Hematopoietic multipotent progenitor cell treated with erythropoietin and hydrocortisone succinate and interleukin-3 and kit ligand, for 6 days (in vitro differentiated cells): ENCODE data around the gene PTPRB.
A peak's percentile ranks its signal among the peaks of the same experiment; 100 is the strongest.

Experiments used
- DNase-seq: peaks from one replicate; pipeline ENCODE4 v3.0.0-alpha.2; 2015

PTPRB gene

GRCh38 chr12:70641691-70642090 lies 4.5 kb upstream of the PTPRB start:
- no peak for DNase-seq

- no peak for DNase-seq
Measured at GRCh38 chr12:70640901-70641300, 3.7 kb upstream of the PTPRB start.

- DNase-seq = no peak
Measured at GRCh38 chr12:70639535-70639934, 2.3 kb upstream of the PTPRB start.

- no peak for DNase-seq
Measured at GRCh38 chr12:70638639-70639360, 1.6 kb upstream of the PTPRB start.

- DNase-seq = no peak
Measured at GRCh38 chr12:70635755-70636154, 1.5 kb downstream of the PTPRB start.

- DNase-seq = no peak
Measured at GRCh38 chr12:70628701-70629480, 8.3 kb downstream of the PTPRB start.

- no peak for DNase-seq
Measured at GRCh38 chr12:70627677-70628076, 9.6 kb downstream of the PTPRB start.

GRCh38 chr12:70626180-70626579 lies 11.0 kb downstream of the PTPRB start:
- DNase-seq = no peak

- peak; percentile 15 for DNase-seq
Measured at GRCh38 chr12:70619471-70620152, 17.6 kb downstream of the PTPRB start.

GRCh38 chr12:70618371-70618770 lies 18.9 kb downstream of the PTPRB start:
- DNase-seq = no peak

- DNase-seq = no peak
Measured at GRCh38 chr12:70617450-70617849, 19.8 kb downstream of the PTPRB start.

GRCh38 chr12:70615174-70615866 lies 21.9 kb downstream of the PTPRB start:
- no peak for DNase-seq

GRCh38 chr12:70609739-70610491 lies 27.3 kb downstream of the PTPRB start:
- peak; percentile 45 for DNase-seq

- DNase-seq = no peak
Measured at GRCh38 chr12:70609203-70609602, 28.0 kb downstream of the PTPRB start.

GRCh38 chr12:70608184-70608583 lies 29.0 kb downstream of the PTPRB start:
- no peak for DNase-seq

GRCh38 chr12:70607107-70607506 lies 30.1 kb downstream of the PTPRB start:
- no peak for DNase-seq

GRCh38 chr12:70605976-70606375 lies 31.3 kb downstream of the PTPRB start:
- no peak for DNase-seq

GRCh38 chr12:70604662-70605061 lies 32.6 kb downstream of the PTPRB start:
- DNase-seq = no peak

GRCh38 chr12:70603044-70603443 lies 34.2 kb downstream of the PTPRB start:
- DNase-seq = no peak

GRCh38 chr12:70598467-70599193 lies 38.6 kb downstream of the PTPRB start:
- DNase-seq = no peak

GRCh38 chr12:70592664-70593063 lies 44.6 kb downstream of the PTPRB start:
- no peak for DNase-seq
